ENCODE measurements around the gene DOCK6.
"Not testable (repeated sequence)": the region's sequence is repeated elsewhere in the genome, so short reads cannot be mapped to it uniquely, and the experiment has no call there.

Gene DOCK6

DNA sequence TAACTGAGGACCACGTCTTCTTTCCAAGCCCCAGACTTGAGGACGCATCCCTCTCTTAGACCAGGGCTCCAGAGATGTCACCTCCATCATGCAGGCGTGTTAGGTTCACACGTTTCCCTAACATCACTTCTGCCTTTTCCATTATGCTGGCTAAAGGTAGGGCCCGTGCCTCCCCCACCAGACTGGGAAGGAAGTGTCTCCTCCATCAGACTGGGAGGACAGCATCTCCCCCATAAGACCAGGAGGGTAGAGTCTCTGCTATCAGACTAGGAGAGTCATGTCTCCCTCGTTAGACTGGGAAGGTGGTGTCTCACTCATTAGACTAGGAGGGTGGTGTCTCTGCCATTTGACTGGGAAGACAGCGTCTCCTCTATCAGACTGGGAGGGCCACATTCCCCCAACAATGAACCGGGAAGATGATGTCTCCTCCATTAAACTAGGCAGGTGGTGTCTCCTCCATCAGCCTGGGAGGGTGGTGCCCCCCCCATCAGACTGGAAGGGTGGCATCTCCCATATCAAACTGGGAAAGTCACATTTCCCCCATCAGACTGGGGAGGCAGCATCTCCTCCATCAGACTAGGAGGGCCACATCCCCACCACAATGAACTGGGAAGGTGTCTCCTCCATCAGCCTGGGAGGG, 88.7 kb downstream of the DOCK6 start:
- no peak for DNase-seq (ENCODE audit: low read depth)

DNA sequence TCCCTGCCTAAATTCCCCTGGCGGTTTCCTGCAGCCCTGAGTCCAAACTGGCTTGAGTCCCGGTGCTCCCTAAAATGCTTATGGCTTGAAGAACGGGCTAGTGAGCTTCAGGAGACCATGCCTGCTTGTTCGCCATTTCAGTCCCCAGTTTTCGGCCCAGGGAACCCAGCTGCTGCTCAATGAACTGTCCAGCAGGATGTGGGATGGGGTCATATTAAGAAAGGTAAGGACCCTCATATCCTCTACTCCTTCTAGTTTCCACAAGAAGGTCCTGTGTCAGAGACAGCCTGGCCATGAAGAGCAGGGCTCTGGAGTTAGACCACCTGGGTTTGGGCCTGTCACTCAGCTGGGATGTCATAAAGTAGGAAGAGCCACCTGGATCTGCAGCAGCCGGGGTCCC, 89.7 kb downstream of the DOCK6 start:
- no peak for DNase-seq (ENCODE audit: low read depth)

DNA sequence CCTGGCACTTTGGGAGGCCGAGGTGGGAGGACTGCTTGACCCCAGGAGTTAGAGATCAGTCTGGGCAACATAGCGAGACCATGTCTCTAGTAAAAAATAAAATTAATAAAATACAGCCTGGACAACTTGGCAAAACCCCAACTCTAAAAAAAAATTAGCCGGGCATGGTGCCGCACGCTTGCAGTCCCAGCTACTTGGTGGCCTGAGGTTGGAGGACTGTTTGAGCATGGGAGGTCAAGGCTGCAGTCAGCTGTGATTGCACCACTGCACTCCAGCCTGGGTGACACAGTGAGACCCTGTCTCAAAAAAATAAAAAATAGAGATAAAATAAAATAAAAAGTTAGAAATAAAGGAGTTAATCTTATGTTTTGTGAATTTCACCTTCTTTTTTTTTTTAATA, 91.2 kb downstream of the DOCK6 start:
- DNase-seq (ENCODE audit: low read depth): no peak

GRCh38 chr19:11169896-11170678, 92.2 kb downstream of the DOCK6 start:
- DNase-seq (ENCODE audit: low read depth): no peak

DNA sequence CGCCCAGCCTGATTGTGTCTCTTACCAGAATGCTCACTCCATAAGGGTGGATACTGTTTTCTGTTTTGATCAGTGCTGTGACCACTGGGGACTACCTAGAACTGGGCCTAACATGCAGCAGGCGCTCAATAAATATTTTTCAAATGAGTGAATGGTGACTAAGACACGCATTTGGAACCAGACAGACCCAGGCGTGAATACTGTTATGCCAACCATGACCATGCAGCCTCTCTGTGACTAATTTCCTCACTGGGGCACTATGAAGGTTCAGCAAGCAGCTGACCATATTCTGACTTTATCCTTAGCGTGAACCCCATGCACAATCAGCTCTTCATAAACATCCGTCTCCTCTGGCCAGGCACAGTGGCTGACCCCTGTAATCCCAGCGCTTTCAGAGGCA, 93.8 kb downstream of the DOCK6 start:
- peak; percentile 96 for DNase-seq (ENCODE audit: low read depth)

- DNase-seq (ENCODE audit: low read depth): no peak
Observed at GRCh38 chr19:11166281-11167142, 95.8 kb downstream of the DOCK6 start.

DNA sequence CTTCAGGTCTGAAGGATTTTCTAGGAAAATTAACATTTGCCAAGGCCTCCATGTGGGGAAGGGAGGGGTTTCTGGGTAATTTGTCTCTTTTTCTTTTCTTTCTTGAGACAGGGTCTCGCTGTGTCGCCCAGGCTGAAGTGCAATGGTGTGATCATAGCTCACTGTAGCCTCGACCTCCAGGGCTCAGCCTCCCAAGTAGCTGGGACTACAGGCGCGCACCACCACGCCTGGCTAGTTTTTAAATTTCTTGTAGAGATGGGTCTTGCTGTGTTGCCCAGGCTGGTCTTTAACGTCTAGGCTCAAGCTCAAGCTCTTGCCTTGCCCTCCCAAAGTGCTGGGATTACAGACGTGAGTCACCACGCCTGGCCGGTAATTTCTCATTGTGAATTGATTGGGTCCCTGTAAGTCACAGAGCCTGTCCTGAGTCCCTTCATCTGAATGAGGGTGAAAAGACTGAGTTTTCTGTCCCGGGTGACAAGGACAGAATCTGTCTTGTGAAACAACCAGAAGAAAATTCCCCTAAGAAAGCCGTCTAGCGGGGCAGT, 96.8 kb downstream of the DOCK6 start:
- no peak for DNase-seq (ENCODE audit: low read depth)

- peak; percentile 99 for DNase-seq (ENCODE audit: low read depth)
Observed at GRCh38 chr19:11164879-11165406, 97.4 kb downstream of the DOCK6 start.

GRCh38 chr19:11164296-11164695, 98.0 kb downstream of the DOCK6 start:
- no peak for DNase-seq (ENCODE audit: low read depth)

DNA sequence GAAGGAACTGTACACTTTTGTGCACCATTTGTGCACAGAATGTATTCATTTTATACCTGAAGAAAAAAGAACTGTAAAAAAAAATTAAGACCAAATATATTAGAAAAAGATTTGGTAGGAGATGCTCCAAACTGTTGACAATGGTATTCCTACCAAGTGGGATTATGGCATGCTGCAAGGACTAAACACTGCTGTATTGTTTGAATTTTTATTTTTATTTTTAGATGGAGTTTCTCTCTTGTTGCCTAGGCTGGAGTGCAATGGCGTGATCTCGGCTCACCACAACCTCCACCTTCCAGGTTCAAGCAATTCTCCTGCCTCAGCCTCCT, 101.9 kb downstream of the DOCK6 start:
- DNase-seq (ENCODE audit: low read depth): not testable (repeated sequence)

DNA sequence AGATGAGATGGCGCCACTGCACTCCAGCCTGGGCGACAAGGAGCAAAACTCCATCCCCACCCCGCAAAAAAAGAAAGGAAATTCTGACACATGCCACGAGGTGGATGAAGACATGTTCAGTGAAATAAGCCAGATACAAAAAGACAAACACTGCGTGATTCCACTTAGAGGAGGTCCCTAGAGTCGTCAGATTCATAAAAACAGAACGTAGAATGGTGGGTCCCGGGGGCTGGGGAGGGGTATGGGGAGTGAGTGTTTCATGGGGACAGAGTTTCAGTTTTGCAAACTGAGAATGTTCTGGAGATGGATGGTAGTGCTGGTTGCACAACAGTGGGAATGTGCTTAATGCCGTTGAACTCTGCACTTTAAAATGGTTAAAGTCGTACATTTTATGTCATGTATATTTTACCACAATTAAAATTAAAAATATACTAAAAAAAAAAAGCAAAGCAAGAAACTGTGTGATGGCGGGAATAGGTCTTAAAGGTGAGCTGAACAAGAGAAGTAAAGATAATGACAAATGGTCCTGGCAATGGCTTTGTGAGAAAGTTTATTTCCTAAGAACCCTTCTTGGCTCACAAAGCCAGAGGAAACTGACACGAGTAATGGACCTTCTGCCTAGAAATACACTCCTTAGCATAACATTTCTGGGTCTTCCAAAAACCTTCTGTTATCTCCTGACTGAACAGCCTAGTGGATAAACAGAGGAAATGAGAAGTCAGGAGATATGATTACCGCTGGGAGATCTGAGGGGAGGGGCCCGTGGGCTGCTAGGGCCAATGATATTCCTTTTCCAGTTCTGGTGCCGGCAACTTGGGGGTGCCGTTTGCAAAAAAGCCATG, 102.5 kb downstream of the DOCK6 start:
- no peak for DNase-seq (ENCODE audit: low read depth)

DNA sequence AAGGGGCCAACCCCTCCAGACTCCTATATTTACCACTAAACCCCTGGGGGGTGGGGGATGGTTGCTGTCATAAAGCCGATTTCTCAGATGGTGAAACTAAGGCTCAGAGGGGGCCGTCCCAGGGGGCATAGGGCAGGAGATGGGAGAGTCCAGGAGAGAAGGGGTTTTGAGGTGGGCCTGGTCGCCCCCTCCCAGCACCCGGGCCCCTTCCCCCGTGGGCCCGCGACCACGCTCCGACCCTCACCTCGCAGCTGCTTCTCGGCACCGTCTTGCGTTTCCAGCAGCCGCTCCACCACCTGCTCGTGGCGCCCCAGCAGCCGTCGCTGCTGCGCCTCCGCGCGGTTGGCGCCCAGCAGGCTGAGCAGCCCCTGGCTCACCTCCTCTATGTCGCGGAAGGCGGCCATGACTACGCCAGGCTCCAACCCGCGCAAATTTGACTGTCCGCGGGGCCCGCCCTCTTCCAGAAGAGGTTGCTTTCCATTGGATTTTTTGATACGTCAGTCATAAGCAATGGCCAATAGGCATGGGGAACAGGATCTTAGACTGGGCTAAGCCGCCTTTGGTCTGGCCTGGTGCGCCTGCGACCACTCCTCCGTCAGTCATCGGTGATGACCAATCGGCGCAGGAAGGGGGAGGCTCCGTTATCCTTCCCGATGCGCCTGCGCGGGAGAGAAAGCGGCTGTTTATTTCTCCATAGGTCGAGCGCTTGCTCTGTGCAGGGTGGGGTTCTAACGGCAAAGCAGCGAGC, 106.8 kb downstream of the DOCK6 start, which contains the start of gene SPC24:
Gene SPC24, minus strand, starts transcription at position 410 of the 748 bp plus-strand sequence. Its CDS starts 6 bp downstream, at position 404.
- DNase-seq (ENCODE audit: low read depth): peak; percentile 97

DNA sequence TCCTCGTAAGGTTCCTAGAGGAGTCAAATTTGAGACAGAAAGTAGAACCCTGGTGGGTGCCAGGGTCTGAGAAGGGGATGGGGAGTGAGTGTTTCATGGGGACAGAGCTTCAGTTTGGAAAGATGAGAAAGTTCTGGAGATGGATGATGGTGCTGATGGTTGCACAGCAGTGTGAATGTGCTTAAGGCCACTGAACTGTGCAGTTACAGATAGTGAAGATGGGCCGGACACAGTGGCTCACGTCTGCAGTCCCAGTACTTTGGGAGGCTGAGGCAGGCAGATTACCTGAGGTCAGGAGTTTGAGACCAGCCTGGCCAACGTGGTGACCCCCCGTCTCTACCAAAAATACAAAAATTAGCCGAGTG, 107.7 kb downstream of the DOCK6 start:
- no peak for DNase-seq (ENCODE audit: low read depth)

- DNase-seq (ENCODE audit: low read depth): peak; percentile 82
Observed at GRCh38 chr19:11152318-11153062, 109.8 kb downstream of the DOCK6 start.

DNA sequence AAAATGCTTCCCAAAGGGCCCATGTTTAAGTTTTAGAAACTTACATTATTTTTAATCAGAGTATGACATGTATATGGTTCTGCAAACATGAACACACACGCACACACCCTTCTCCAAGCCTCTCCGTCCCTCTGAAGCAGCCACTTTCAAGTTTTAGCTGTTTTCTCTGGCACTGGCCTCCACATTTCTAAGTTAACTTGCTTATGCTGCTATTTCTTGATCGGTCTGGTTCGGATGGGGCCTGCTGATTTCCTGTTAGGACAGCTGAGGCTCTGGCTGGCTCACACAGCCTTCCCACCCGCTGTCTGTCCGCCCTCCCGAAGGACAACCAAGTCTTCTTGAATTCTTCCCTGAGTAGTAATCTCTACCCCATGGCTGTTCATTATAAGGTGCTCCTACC, 111.1 kb downstream of the DOCK6 start:
- no peak for DNase-seq (ENCODE audit: low read depth)
